Lower lobe of right lung (tissue), 2 donors: ENCODE results near the gene CXCR3. TPM values are rescaled to one million over a fixed set of nuclear protein-coding genes. Genes with fewer than 3 reads are reported as not detected.
"Not testable (repeated sequence)": the region's sequence is repeated elsewhere in the genome, so short reads cannot be mapped to it uniquely, and the experiment has no call there.

Experiments
- ATAC-seq, 2 donors: fragments of 200-7000 bp; cut with Tn5 transposase; one replicate each; pipeline ENCODE4 v1.9.1; 2020 to 2022; ENCODE audit warnings: mild to moderate bottlenecking in 2 of 2, moderate library complexity in 2 of 2
- DNase-seq: peaks from one replicate; pipeline ENCODE4 v3.0.0-alpha.2; 2020
- H3K27ac ChIP-seq: fragments of 200-600 bp; one replicate; pipeline ENCODE4 v1.8.0; 2022
- H3K27me3 ChIP-seq: fragments of 200-600 bp; one replicate; pipeline ENCODE4 v1.8.0; 2022; ENCODE audit warnings: low read depth
- H3K36me3 ChIP-seq: fragments of 200-600 bp; one replicate; pipeline ENCODE4 v1.8.0; 2022; ENCODE audit warnings: mild to moderate bottlenecking
- H3K4me1 ChIP-seq: fragments of 200-600 bp; one replicate; pipeline ENCODE4 v1.8.0; 2022
- H3K4me3 ChIP-seq: fragments of 200-600 bp; one replicate; pipeline ENCODE4 v1.8.0; 2022; ENCODE audit warnings: mild to moderate bottlenecking
- H3K9me3 ChIP-seq: fragments of 200-600 bp; one replicate; pipeline ENCODE4 v1.8.0; 2022
- CTCF ChIP-seq: fragments of 200-600 bp; IDR thresholded peaks from one replicate; pipeline ENCODE4 v1.8.0; 2022; ENCODE audit warnings: antibody characterized with exemption, mild to moderate bottlenecking
- intact Hi-C: fragments of 100-400 bp; cut with DNase I; formaldehyde crosslinking; loops from one replicate; pipeline ENCODE4 v1.11.0; 2022
- total RNA-seq: library from RNA; stranded (reverse); fragmentation: NEBNext Ultra II Directional; extraction: Animal tissue kit (Norgen Biotek cat#: 25700); gene quantifications from one replicate; pipeline ENCODE4 v1.2.1, GENCODE V29; 2021
- donor health status: DM: no; HTN: yes; CAD: no; lungs with severe emphysema.

CXCR3 gene
- total RNA-seq, 1 donor from 2014 or later, result 1.9 TPM

- H3K4me1 ChIP-seq, H3K36me3 ChIP-seq, DNase-seq, H3K4me3 ChIP-seq, H3K27ac ChIP-seq, H3K9me3 ChIP-seq, H3K27me3 ChIP-seq, ATAC-seq, intact Hi-C loops: not testable (repeated sequence)
Measured at GRCh38 chrX:71662654-71663053, 44.3 kb upstream of the CXCR3 start.

GRCh38 chrX:71661919-71662318, 43.6 kb upstream of the CXCR3 start:
- ATAC-seq, result no peak
- Histone ChIP-seq H3K27ac (no peak overlapping the region), H3K27me3 (no peaks in the 10 kb centered on the region), H3K9me3 (no peaks in the 10 kb centered on the region), H3K4me1 (no peaks in the 10 kb centered on the region), H3K36me3 (no peaks in the 10 kb centered on the region), H3K4me3 (no peak overlapping the region)
- no peak for DNase-seq
- no peak for TF ChIP-seq CTCF
- intact Hi-C loops, result no loop called here

GRCh38 chrX:71660562-71661416, 42.5 kb upstream of the CXCR3 start:
- Histone ChIP-seq H3K27me3 (no peaks in the 10 kb centered on the region), H3K4me3 (no peak overlapping the region), H3K36me3 (no peaks in the 10 kb centered on the region), H3K9me3 (no peaks in the 10 kb centered on the region), H3K27ac (no peak overlapping the region), H3K4me1 (no peaks in the 10 kb centered on the region)
- ATAC-seq (no peak), DNase-seq (no peak)
- no peak for TF ChIP-seq CTCF
- intact Hi-C loops, result no loop called here

GRCh38 chrX:71659959-71660358, 41.6 kb upstream of the CXCR3 start:
- Histone ChIP-seq H3K4me3 (no peak overlapping the region), H3K27ac (no peak overlapping the region), H3K27me3 (no peaks in the 10 kb centered on the region), H3K4me1 (no peaks in the 10 kb centered on the region), H3K9me3 (no peaks in the 10 kb centered on the region), H3K36me3 (no peaks in the 10 kb centered on the region)
- ATAC-seq (no peak), DNase-seq (no peak)
- TF ChIP-seq CTCF, result no peak
- intact Hi-C loops, result no loop called here

DNA sequence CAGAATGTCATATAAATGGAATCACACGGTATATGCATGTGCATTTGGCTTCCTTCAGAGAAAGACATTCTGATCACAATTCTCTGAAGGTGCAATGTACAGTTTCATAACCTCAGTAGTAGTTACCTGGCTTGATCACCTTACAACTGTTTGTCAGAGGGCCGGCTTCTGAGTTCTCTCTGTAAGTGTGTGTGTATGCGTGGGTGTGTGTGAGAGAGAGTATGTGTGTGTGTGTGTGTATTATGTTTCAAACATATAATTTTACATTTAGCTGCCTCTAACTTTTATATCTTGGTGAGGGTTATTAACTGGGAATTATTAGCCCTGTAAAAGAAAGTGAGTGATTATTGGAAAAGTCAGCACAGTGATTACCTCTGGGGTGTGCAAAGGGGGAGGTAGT, 41.0 kb upstream of the CXCR3 start:
- no peak overlapping the region for H3K4me3 ChIP-seq
- no peak overlapping the region for H3K27ac ChIP-seq
- DNase-seq, result no peak
- H3K9me3 ChIP-seq, result no peaks in the 10 kb centered on the region
- H3K27me3 ChIP-seq, result no peaks in the 10 kb centered on the region
- TF ChIP-seq CTCF, result no peak
- no peaks in the 10 kb centered on the region for H3K4me1 ChIP-seq
- intact Hi-C loops, result no loop called here
- no peaks in the 10 kb centered on the region for H3K36me3 ChIP-seq
- ATAC-seq, result no peak

- intact Hi-C loops, result no loop called here
- H3K9me3 ChIP-seq, result no peaks in the 10 kb centered on the region
- no peaks in the 10 kb centered on the region for H3K27me3 ChIP-seq
- no peak overlapping the region for H3K27ac ChIP-seq
- H3K4me1 ChIP-seq, result no peaks in the 10 kb centered on the region
- H3K36me3 ChIP-seq, result no peaks in the 10 kb centered on the region
- no peak overlapping the region for H3K4me3 ChIP-seq
- no peak for TF ChIP-seq CTCF
- DNase-seq (no peak), ATAC-seq (no peak)
Measured at GRCh38 chrX:71657267-71657666, 39.0 kb upstream of the CXCR3 start.
